HCT116 (cell line): ENCODE data around the gene KRCC1. TPM values are rescaled to one million over a fixed set of nuclear protein-coding genes. Genes with fewer than 3 reads are reported as not detected.

Experiments used
- ATAC-seq: fragments of 200-7000 bp; cut with Tn5 transposase; 2 replicates; pipeline ENCODE4 v1.9.1; 2020; ENCODE audit warnings: mild to moderate bottlenecking, moderate library complexity
- BruUV-seq: library from RNA; stranded (reverse); fragments of 400-500 nt; replicated peaks from 2 replicates; lab custom pipeline; 2021; lab: Mats Ljungman, UMichigan
- CTCF ChIA-PET: fragments of 300-600 bp; sonication (Branson Sonifier 250); formaldehyde crosslinking; loops from one replicate; lab custom pipeline; 2021; ENCODE audit warnings: antibody characterized with exemption; lab: Charles Lee
- POLR2A ChIA-PET: fragments of 300-600, 350-600 bp; sonication (Branson Sonifier 250); formaldehyde crosslinking; loops from one replicate; lab custom pipeline; 2021; ENCODE audit warnings: antibody characterized with exemption; lab: Charles Lee
- RAD21 ChIA-PET, 2 experiments: fragments of 300-600 bp; sonication (Branson Sonifier 250); formaldehyde crosslinking; loops; one replicate each; lab custom pipeline; 2023; ENCODE audit warnings: low total read pairs in 2 of 2; ENCODE audit not compliant: uncharacterized antibody in 2 of 2, unreplicated experiment in 2 of 2, low non-redundant PET in 1 of 2; lab: Charles Lee
- DNase-seq: peaks from one replicate; pipeline ENCODE4 v3.0.0-alpha.2; 2010; ENCODE audit warnings: low read depth, low spot score
- H2AFZ ChIP-seq: fragments of 200-600 bp; shearing (Covaris generic), sonication (generic); 2 replicates; pipeline ENCODE4 v1.6.1; 2017; ENCODE audit warnings: low read depth, mixed run types, mixed read lengths, antibody characterized with exemption, low read length; ENCODE audit not compliant: poor library complexity, severe bottlenecking
- H3K27ac ChIP-seq: 2 replicates; pipeline ENCODE4 v1.5.1; 2012; ENCODE audit warnings: low read depth, low read length
- H3K27me3 ChIP-seq: fragments of 200-600 bp; sonication (generic); 2 replicates; pipeline ENCODE4 v1.6.1; 2016; ENCODE audit warnings: mixed run types, low read length, mixed read lengths; ENCODE audit not compliant: insufficient read depth
- H3K36me3 ChIP-seq, 2 experiments: fragments of 200-500 bp in 1 of 2; fragments of 200-600 bp in 1 of 2; sonication (Bioruptor generic) in 1 of 2; sonication (generic) in 1 of 2; 2 replicates each; pipeline versions ENCODE4 v1.5.1 to v1.6.1; 2014 to 2016; ENCODE audit warnings: low read length in 2 of 2, inconsistent platforms in 1 of 2, mixed read lengths in 1 of 2, mixed run types in 1 of 2; ENCODE audit not compliant: insufficient read depth in 2 of 2, control insufficient read depth in 1 of 2
- H3K4me1 ChIP-seq, 2 experiments: fragments of 200-600 bp in 1 of 2; sonication (generic) in 1 of 2; 2 replicates each; pipeline versions ENCODE4 v1.5.1 to v1.6.1; 2012 to 2017; ENCODE audit warnings: low read length in 2 of 2, inconsistent platforms in 1 of 2, mild to moderate bottlenecking in 1 of 2, mixed read lengths in 1 of 2, mixed run types in 1 of 2, moderate library complexity in 1 of 2; ENCODE audit not compliant: insufficient read depth in 2 of 2, control insufficient read depth in 1 of 2
- H3K4me2 ChIP-seq: fragments of 200-600 bp; sonication (generic); 2 replicates; pipeline ENCODE4 v1.6.1; 2017; ENCODE audit warnings: mixed run types, low read length, mixed read lengths
- H3K4me3 ChIP-seq, 2 experiments: fragments of 200-600 bp in 1 of 2; sonication (generic) in 1 of 2; replicated peaks in 1 of 2; 2 replicates each; pipeline ENCODE4 v1.5.1; 2011 to 2016; ENCODE audit warnings: low read length in 2 of 2, control low read depth in 1 of 2, low read depth in 1 of 2, mild to moderate bottlenecking in 1 of 2, mixed read lengths in 1 of 2, mixed run types in 1 of 2
- H3K79me2 ChIP-seq: fragments of 200-600 bp; sonication (generic); 2 replicates; pipeline ENCODE4 v1.6.1; 2017; ENCODE audit warnings: mild to moderate bottlenecking, mixed run types, low read length, moderate library complexity, mixed read lengths; ENCODE audit not compliant: insufficient read depth
- H3K9ac ChIP-seq: fragments of 200-600 bp; sonication (generic); 2 replicates; pipeline ENCODE4 v1.6.1; 2016; ENCODE audit warnings: low read length, mixed read lengths
- H3K9me2 ChIP-seq: fragments of 200-600 bp; sonication (generic), shearing (Covaris generic); 2 replicates; pipeline ENCODE4 v1.6.1; 2017; ENCODE audit warnings: mixed run types, mild to moderate bottlenecking, moderate library complexity; ENCODE audit not compliant: insufficient read depth
- H3K9me3 ChIP-seq, 2 experiments: fragments of 200-500 bp in 1 of 2; fragments of 200-600 bp in 1 of 2; sonication (Bioruptor generic) in 1 of 2; sonication (generic) in 1 of 2; 2 replicates each; pipeline ENCODE4 v1.6.1; 2014 to 2017; ENCODE audit warnings: low read length in 2 of 2, mixed read lengths in 2 of 2, inconsistent platforms in 1 of 2, low read depth in 1 of 2, mild to moderate bottlenecking in 1 of 2, mixed run types in 1 of 2, moderate library complexity in 1 of 2; ENCODE audit not compliant: control insufficient read depth in 1 of 2, insufficient read depth in 1 of 2
- H4K20me1 ChIP-seq: fragments of 200-600 bp; sonication (generic), shearing (Covaris generic); 2 replicates; pipeline ENCODE4 v1.6.1; 2017; ENCODE audit warnings: mixed run types, mild to moderate bottlenecking, moderate library complexity; ENCODE audit not compliant: insufficient read depth
- CBX3 ChIP-seq: IDR thresholded peaks from 2 replicates; pipeline ENCODE4 v1.6.1; 2012; ENCODE audit warnings: low read depth
- CEBPB ChIP-seq: IDR thresholded peaks from 2 replicates; pipeline ENCODE4 v1.6.1; 2012; ENCODE audit warnings: low read depth
- CTCF ChIP-seq, 3 experiments: fragments of 200-600 bp in 1 of 3; sonication (generic) in 1 of 3; IDR thresholded peaks in 2 of 3; conservative IDR thresholded peaks in 1 of 3; 2 replicates each; pipeline ENCODE4 v1.5.1; 2012 to 2017; ENCODE audit warnings: low read depth in 2 of 3, low read length in 2 of 3, antibody characterized with exemption in 1 of 3, borderline replicate concordance in 1 of 3, control low read depth in 1 of 3, mild to moderate bottlenecking in 1 of 3, mixed read lengths in 1 of 3, mixed run types in 1 of 3, moderate library complexity in 1 of 3; ENCODE audit not compliant: insufficient read depth in 1 of 3
- EZH2 ChIP-seq: fragments of 200-600 bp; sonication (generic); IDR thresholded peaks from 2 replicates; pipeline ENCODE4 v1.6.1; 2017; ENCODE audit warnings: antibody characterized with exemption, mixed run types
- EZH2phosphoT487 ChIP-seq: fragments of 200-600 bp; IDR thresholded peaks from 2 replicates; pipeline ENCODE4 v1.6.1; 2018; ENCODE audit warnings: antibody characterized with exemption, borderline replicate concordance
- POLR2A ChIP-seq: IDR thresholded peaks from 2 replicates; pipeline ENCODE4 v1.7.0; 2011; ENCODE audit warnings: borderline replicate concordance; ENCODE audit not compliant: insufficient read depth, insufficient read length; ENCODE audit errors: extremely low read depth
- POLR2AphosphoS5 ChIP-seq: IDR thresholded peaks from 2 replicates; pipeline ENCODE4 v1.6.1; 2011; ENCODE audit warnings: mild to moderate bottlenecking, low read depth, low read length, moderate library complexity
- RAD21 ChIP-seq: IDR thresholded peaks from 2 replicates; pipeline ENCODE4 v1.6.1; 2012; ENCODE audit warnings: low read depth, mild to moderate bottlenecking
- TCF7L2 ChIP-seq: IDR thresholded peaks from 2 replicates; pipeline ENCODE4 v1.7.0; 2011; ENCODE audit warnings: borderline replicate concordance, inconsistent platforms; ENCODE audit not compliant: insufficient read depth, insufficient read length; ENCODE audit errors: extremely low read depth
- YY1 ChIP-seq: IDR thresholded peaks from 2 replicates; pipeline ENCODE4 v1.6.1; 2011; ENCODE audit warnings: low read length, low read depth, moderate library complexity, mild to moderate bottlenecking; ENCODE audit not compliant: insufficient replicate concordance; ENCODE audit errors: extremely low read depth
- ZNF274 ChIP-seq: fragments of 200-500 bp; sonication (Bioruptor generic); IDR thresholded peaks from 2 replicates; pipeline ENCODE4 v1.6.1; 2014; ENCODE audit warnings: mild to moderate bottlenecking, low read depth, low read length, inconsistent platforms
- intact Hi-C: fragments of 100-400 bp; cut with micrococcal nuclease; formaldehyde crosslinking; loops from 2 replicates; pipeline ENCODE4 v1.10.0; 2022
- total RNA-seq: library from RNA; stranded (reverse); gene quantifications from one replicate; pipeline ENCODE4 v1.2.1, GENCODE V29; 2021; ENCODE audit not compliant: unreplicated experiment
- TF ChIP-seq, protein P1 (sequence below): IDR thresholded peaks from 2 replicates; pipeline ENCODE4 v1.6.1; 2011; ENCODE audit warnings: mild to moderate bottlenecking, low read length, moderate library complexity; ENCODE audit not compliant: insufficient replicate concordance; ENCODE audit errors: extremely low read depth
- TF ChIP-seq, protein P2 (sequence below): IDR thresholded peaks from 2 replicates; pipeline ENCODE4 v1.6.1; 2012

The KRCC1 gene
- total RNA-seq, 1 experiment from 2014 or later = 5.8 TPM

DNA sequence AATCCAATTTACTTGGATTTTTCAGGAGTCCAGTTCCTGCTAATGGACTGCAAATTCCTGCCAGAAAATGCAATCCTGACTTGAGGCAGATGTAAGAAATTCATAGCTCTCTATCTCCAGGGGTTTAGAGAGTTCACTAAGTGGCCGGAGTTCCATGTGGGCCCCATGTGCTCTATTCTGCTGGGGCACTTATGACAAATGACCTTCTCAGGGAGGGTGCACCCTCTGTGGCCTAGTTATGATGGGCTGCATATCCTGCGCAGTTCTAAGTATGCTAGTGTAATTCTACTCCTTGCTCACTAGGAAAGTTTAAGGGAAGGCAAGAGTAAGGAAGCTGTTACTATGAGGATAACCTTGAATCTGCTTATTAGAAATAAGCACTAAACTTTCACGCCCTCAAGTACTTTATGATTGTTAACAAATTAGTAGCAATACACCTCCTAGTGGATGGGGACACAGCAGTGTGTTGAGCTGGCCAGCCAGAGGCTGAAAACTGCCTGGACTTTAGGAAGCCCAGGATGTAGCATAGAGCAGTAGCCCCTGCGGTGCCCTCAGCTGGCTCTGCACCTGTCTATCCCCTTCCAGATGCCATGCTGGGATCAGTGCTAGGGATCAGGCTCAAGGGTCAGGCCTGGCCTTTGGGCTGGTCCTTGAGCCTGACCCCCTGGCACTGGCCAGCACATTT is 26.5 kb upstream of the KRCC1 start:
- no peaks in the 10 kb centered on the region for H3K9me2 ChIP-seq
- no peaks in the 10 kb centered on the region for H3K36me3 ChIP-seq
- ChIA-PET CTCF (interaction anchor here (1.9 to 4.5 kb wide), 2 partner anchors 22 kb away, joined by 6 to 12 read pairs; no protein-coding TSS in a partner anchor), RAD21 (no interaction called here), POLR2A (no interaction called here)
- no peaks in the 10 kb centered on the region for H3K79me2 ChIP-seq
- no peaks in the 10 kb centered on the region for H3K9me3 ChIP-seq
- H3K4me1 ChIP-seq = peaks cover 0 to 5% of the 10 kb centered on the region in 2 experiments; a peak in 1 of 4 replicates
- H3K4me2 ChIP-seq = no peak overlapping the region
- DNase-seq = no peak
- H4K20me1 ChIP-seq = no peaks in the 10 kb centered on the region
- no TSS peak for BruUV-seq
- TF ChIP-seq RAD21 = no peak
- TF ChIP-seq, protein P1, sequence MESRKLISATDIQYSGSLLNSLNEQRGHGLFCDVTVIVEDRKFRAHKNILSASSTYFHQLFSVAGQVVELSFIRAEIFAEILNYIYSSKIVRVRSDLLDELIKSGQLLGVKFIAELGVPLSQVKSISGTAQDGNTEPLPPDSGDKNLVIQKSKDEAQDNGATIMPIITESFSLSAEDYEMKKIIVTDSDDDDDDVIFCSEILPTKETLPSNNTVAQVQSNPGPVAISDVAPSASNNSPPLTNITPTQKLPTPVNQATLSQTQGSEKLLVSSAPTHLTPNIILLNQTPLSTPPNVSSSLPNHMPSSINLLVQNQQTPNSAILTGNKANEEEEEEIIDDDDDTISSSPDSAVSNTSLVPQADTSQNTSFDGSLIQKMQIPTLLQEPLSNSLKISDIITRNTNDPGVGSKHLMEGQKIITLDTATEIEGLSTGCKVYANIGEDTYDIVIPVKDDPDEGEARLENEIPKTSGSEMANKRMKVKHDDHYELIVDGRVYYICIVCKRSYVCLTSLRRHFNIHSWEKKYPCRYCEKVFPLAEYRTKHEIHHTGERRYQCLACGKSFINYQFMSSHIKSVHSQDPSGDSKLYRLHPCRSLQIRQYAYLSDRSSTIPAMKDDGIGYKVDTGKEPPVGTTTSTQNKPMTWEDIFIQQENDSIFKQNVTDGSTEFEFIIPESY = no peak
- no peak for TF ChIP-seq YY1
- no peak for TF ChIP-seq CEBPB
- TF ChIP-seq POLR2AphosphoS5 = no peak
- no peak for TF ChIP-seq EZH2phosphoT487
- TF ChIP-seq EZH2 = no peak
- no peak for TF ChIP-seq CBX3
- TF ChIP-seq, protein P2, sequence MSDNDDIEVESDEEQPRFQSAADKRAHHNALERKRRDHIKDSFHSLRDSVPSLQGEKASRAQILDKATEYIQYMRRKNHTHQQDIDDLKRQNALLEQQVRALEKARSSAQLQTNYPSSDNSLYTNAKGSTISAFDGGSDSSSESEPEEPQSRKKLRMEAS = no peak
- TF ChIP-seq POLR2A = no peak
- TF ChIP-seq CTCF (IDR thresholded peaks at IDR 0.05 in 2 of 3, conservative IDR thresholded peaks at IDR 0.05 in 1 of 3; ENCODE audit: borderline replicate concordance in 1 of 3, insufficient read depth in 1 of 3, low read depth in 2 of 3, low read length in 2 of 3) = no peak
- no peak for TF ChIP-seq TCF7L2
- no peak for TF ChIP-seq ZNF274
- H3K27ac ChIP-seq = no peak overlapping the region
- intact Hi-C loops = no loop called here
- no peak overlapping the region for H3K4me3 ChIP-seq
- no peak overlapping the region for H2AFZ ChIP-seq
- no peak overlapping the region for H3K9ac ChIP-seq
- H3K27me3 ChIP-seq = no peaks in the 10 kb centered on the region
- 0 out of 2 replicates have a peak, but pooled peaks have one; percentile 22 for ATAC-seq
